GM21423 (cell line): ENCODE data around the gene ZAR1.
"Not testable (repeated sequence)": the region's sequence is repeated elsewhere in the genome, so short reads cannot be mapped to it uniquely, and the experiment has no call there.

Experiments used
- ATAC-seq: cut with Tn5 transposase; IDR thresholded peaks from one replicate; pipeline ENCODE4 v1.9.1; 2021; ENCODE audit warnings: mild to moderate bottlenecking, moderate library complexity; ENCODE audit not compliant: unreplicated experiment

Gene ZAR1, protein sequence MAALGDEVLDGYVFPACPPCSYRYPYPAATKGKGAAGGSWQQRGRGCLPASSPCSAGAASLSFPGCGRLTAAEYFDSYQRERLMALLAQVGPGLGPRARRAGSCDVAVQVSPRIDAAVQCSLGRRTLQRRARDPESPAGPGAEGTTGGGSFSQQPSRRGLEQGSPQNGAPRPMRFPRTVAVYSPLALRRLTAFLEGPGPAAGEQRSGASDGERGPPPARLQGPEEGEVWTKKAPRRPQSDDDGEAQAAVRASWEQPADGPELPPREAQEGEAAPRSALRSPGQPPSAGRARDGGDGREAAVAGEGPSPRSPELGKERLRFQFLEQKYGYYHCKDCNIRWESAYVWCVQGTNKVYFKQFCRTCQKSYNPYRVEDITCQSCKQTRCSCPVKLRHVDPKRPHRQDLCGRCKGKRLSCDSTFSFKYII

DNA sequence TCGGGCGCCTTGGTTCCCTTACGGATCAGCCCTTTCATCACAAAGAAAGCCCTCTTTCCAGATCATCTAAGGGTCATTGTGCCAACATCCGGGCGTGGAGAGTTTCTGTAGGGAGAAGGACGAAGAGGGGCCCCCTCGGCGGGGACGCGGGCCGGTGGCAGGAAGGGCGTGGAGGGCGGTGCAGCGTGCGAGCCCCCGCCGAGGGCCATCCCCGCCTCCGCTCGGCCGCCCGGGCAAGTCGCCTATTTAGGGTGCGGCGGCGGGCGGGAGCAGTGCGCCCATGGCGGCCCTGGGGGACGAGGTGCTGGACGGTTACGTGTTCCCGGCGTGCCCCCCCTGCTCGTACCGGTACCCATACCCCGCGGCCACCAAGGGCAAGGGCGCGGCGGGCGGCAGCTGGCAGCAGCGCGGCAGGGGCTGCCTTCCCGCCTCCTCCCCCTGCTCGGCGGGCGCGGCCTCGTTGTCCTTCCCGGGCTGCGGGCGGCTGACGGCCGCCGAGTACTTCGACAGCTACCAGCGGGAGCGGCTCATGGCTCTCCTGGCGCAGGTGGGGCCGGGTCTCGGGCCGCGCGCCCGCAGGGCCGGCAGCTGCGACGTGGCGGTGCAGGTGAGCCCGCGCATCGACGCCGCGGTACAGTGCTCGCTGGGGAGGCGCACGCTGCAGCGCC lies at the start of gene ZAR1:
Gene ZAR1, plus strand, starts transcription at position 241 of the 668 bp plus-strand sequence. Its CDS starts 40 bp downstream, at position 281.
- ATAC-seq = no peak

DNA sequence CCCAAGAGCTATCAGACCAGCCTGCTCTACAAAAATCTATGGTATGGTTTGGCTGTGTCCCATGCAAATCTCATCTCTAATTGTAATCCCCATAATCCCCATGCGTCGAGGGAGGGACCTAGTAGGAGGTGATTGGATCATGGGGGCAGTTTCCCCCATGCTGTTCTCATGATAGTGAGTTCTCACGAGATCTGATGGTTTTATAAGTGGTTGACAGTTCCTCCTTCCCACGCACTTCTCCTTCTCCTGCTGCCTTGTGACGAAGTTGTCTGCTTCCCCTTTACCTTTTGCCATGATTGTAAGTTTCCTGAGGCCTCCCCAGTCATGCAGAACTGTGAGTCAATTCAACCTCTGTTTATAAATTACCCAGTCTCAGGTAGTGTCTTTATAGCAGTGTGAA lies 49.1 kb upstream of the ZAR1 start:
- ATAC-seq = not testable (repeated sequence)

DNA sequence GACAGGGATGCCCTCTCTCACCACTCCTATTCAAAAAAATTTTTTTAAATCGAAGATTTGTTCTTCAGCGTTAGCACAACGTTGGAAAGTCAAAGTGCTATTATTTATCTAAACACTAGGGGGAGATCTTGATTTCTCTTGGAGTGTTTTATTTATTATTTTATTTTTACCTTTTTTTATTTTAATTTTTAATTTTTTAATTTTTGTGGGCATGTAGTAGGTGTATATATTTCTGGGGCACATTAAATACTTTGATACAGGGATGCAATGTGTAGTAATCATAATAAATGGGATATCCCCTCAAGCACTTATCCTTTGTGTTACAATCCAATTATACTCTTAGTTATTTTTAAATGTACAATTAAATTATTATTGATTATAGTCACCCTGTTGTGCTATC lies 44.3 kb upstream of the ZAR1 start:
- no peak for ATAC-seq

DNA sequence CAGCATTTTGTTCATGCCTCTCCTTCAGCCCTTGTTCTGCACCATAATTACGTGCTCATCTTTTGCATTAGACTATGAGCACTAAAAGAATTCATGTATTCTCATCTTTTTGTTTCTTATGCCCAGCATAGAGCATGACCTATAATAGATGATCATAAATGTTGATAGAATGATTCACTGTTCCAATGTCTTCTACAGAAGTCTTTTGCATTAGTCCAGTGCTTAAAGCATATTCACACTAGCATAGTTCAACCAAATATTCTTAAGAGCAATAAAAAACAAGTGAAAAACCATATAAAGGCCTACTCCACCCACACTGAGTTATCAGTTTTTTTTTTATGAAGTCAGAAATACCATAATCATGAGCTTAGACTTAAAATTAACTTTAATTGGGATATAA lies 43.4 kb upstream of the ZAR1 start:
- ATAC-seq = no peak

DNA sequence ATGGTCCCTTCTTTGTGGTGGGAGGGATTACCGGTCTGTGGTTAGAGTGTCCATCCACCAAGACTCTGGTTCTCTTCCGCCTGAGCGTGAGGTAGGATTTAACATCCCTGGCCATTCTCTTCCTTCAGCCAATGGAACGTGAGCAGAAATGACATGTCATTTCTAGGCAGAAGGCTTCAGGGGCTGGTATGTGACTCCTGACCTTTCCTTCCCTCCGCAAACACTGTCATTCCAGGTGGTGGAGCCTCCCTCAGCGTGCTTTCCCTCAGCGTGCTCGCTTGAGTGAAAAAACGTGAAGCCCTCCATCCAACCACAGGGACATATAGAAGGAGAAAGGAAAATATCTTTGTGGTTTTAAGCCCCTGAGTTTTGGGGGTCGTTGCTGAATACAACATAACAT lies 40.9 kb upstream of the ZAR1 start:
- ATAC-seq = no peak

DNA sequence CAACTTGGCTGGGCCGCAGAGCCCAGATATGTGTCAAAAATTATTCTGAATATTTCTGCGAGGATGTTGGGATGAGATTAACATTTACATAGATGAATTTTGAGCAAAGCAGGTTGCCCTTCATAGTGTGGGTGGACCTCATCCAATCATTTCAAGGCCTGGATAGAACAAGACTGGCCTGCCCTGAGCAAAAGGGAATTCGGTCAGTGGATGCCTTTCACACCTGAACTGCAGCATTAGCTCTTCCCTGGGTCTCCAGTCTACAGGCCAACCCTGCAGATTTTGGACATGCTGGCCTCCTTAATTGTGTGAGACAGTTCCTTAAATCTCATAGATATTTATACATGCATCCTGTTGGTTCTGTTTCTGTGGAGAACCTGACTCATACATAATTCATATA lies 39.3 kb upstream of the ZAR1 start:
- ATAC-seq = no peak

DNA sequence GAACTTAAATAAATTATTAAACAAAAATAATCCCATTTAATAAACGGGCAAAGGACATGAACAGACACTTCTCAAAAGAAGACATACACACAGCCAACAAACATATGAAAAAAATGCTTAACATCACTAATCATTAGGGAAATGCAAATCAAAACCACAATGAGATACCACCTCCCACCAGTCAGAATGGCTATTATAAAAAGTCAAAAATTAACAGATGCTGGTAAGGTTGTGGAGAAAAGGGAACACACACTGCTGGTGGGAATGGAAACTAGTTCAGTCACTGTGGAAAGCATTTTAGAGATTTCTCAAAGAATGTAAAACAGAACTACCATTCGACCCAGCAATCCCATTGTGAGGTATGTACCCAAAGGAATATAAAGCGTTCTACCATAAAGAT lies 38.4 kb upstream of the ZAR1 start:
- ATAC-seq = not testable (repeated sequence)

DNA sequence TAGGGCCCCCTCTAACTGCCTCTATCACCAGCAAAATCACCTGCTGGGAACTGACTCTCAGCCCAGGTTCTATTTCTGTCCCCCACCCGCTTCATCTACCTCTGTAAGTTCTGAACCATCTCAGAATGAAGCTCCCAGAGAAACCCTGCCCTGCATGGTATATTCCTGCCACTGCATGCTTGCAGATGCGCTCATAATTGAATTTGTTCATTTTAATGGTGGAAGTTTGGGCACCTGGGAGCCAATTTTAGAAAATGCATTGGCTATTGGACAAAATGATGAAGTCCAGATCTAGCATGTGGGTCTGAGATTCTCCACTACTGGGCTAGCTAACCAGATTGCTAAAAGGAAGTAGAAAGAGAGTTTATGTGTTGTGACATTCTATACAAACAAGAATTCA lies 35.5 kb upstream of the ZAR1 start:
- ATAC-seq = no peak

DNA sequence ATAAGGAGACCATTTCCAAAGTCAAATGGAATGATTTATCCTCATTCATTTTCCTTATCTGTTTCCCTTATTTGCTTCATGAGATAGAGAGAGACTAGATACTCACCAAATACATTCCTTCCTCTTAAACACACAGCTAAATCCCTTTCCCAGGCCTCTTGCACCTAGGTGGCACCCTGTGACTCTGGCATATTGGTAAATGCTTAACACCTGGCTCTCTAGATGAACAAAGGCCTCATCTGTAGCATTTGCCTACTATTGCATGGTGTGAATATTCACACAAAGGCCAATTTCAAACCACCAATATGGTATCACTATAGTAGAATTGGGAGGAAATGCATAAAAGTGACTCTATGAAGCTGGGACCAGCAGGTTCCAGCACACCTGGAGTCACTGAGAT lies 29.1 kb upstream of the ZAR1 start:
- no peak for ATAC-seq

DNA sequence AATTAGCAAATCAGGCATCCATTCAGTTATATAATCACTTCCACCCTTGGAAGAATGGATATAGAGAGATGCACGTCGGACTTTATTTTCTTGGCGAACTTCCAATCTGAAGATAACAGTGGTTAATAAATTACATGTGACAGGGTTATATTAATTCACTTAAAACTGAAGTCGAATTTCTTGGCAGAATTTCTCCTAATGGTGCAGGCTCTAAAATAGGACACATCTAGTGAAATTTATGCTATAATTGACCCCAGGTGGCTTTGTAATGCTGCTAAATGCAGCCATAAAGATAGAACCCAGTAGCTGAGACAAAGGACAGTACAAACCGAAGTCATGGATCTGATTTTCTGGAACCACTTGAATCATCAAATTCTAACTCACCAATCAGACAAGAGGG lies 27.7 kb upstream of the ZAR1 start:
- no peak for ATAC-seq

DNA sequence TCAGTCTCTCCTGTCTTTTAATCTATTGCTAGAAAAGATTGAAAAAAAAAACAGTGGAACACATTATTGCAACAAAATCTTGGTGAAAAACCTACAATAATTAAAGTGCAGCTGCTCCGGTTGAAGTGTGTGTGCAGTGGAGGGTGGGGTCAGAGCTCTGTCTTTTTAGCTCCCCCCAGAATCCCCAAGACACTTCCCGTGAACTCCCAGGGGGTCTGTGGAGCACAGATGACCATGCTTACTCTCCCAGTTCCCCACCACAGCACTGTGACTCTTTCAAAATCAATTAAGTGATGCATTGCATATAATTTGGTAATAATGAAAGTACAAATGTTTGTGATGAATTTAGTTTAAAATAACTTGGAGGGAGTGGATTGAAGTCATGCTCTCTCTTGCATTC lies 22.6 kb upstream of the ZAR1 start:
- no peak for ATAC-seq

DNA sequence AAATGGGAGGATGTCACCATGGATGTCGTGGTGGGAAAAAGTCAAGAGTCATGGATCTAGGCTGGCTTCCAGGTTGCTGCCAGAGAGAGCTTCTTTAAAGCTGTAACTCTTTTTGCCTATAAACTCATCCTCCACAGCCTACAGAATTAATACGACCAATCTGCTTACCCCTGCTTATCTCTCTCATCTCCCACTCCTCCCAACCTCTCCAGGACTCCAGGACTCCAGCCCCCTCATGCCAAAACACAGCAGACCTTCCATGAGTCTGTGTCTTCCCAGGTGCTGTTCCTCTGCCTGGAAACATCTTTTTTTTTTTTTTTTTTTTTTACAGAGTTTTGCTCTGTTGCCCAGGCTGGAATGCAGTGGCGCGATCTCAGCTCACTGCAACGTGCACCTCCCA lies 22.2 kb upstream of the ZAR1 start:
- no peak for ATAC-seq

DNA sequence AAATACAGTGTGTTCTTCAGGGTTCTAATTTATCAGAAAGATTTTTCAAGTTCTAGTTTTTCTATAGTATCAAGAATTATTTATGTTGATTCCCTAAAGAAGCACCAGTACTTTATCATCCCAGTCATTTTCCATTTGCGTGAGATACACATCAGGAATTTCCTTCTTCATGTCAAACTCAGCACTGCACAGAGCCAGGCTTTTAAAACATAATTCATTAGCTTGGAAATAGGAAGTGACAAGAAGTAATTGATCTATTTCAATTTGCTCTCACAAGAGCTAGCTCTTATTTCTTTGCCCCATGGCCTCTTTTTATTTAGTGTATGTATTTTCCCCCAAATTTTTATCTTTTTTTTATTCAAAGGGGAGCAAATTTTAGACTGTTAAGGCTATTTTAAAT lies 19.9 kb upstream of the ZAR1 start:
- no peak for ATAC-seq

DNA sequence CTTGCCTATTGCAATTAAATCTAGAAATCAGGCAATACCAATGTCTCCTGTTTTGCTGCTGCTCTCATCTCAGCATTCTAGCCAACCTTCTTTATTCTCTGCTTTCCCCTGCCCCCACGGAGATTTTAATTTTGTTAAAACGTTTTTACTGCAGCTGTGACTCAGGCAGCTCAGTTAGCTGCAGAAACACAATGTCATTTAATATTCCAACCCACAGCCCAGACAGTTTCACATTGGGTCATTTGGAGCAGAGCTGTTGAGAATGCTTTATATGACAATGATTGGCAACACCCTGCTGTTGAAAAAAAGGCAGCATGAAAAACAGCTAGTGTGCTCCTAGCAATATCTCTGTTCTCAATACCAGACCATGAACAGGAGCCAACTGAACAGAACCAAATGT lies 19.5 kb upstream of the ZAR1 start:
- no peak for ATAC-seq

DNA sequence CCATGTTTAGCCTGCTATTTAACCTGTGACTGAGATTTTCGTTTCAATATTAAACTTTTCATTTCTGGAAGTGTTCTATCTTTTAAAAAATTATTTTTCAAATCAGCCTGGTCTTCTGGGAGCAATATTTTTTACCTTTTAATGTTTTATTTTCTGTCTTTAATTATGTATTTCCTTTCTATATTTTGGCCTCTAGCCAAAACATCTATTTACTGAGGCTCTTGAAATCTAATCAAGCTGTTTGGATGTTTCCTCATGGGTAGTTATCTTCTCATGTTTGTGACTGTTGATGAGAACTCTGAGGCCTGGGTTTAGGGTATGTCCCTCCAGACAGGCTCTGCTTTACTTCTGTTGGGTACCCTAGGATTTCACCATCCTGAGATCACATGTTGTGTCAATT lies 17.3 kb upstream of the ZAR1 start:
- no peak for ATAC-seq

DNA sequence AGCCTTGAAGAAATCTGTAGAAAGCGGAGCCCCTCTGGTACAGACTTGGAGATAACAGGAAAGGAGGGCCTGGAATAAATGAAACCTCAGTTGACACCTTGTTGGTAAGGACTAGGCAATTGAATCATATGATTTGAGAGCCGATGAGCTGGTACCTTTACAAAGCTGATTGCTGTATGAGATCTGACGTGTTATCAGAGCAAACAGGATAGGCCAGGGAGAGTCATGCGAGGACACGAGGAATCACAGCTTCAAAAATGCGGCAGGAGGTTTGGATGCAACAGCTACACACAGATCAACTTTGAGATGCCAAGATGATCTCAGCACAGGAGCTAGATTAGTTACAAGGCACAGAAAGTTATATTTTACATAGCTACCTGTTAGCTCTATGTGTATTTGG lies 14.3 kb upstream of the ZAR1 start:
- ATAC-seq = no peak

DNA sequence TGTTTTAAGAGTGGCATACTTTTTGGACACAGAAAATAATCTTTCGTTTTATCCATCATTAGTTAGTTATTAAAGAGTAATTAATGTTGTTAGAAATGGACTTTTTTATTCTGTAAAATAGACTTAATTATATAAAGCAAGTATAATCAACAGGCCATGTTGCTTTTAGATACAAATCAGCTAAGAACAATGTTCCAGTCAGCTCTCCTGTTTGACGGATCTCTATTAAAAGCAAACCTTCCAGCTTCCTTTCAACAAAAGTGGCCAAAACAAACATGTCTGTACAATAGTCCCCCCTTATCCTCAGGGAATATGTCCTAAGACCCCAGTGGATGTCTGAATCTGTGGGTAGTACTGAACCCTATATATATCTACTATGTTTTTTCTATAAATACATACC lies 11.8 kb upstream of the ZAR1 start:
- ATAC-seq = no peak

DNA sequence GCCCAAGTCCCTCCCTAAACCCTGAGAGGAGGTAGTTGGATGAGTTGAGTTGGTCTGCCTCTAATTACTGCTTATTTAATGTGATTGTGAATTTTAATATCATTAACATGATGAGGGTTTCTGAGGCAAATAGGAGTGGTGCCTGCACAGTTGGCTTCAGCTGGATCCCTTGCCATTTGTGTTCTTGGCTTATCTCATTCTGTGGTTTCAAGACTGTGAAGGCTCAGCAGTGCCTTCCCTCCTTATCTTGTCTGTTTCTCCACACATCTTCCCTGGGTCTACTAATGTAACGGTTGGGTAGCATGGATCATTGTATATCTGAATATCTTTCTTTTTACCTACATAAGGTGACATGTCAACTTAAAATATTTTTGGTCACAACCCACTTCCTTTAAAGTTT lies 8.5 kb upstream of the ZAR1 start:
- ATAC-seq = no peak

DNA sequence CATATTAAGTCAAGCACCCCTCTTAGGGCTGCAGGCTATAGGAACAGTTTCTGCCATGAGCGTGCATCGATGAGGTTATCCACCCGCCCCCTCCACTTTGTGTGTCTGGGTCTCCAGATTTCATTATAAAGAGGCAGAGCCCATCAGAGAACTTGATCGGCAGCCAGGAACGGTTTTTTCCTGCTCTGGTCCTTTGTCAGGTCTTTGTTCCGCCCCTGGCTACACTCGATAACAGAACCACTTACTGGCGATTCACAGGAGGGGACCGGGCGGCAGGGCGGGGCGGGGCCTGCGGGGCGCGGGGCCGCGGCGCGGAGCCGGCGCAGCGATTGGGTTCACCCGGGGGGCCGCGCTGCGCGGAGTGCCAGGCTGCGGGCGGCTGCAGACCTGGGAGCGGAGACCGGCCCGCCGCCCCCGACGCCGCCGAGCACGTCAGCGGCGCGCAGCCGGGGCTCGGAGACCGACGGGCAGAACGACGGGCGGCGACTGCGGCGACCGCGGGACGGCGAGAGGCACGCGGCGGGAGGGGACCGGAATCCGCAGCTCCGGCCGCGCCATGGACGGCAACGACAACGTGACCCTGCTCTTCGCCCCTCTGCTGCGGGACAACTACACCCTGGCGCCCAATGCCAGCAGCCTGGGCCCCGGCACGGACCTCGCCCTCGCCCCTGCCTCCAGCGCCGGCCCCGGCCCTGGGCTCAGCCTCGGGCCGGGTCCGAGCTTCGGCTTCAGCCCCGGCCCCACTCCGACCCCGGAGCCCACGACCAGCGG lies 6.9 kb upstream of the ZAR1 start, which contains the start of gene SLC10A4:
Gene SLC10A4, plus strand, starts transcription at position 338 of the 771 bp plus-strand sequence. Its CDS starts 219 bp downstream, at position 557.
- no peak for ATAC-seq

DNA sequence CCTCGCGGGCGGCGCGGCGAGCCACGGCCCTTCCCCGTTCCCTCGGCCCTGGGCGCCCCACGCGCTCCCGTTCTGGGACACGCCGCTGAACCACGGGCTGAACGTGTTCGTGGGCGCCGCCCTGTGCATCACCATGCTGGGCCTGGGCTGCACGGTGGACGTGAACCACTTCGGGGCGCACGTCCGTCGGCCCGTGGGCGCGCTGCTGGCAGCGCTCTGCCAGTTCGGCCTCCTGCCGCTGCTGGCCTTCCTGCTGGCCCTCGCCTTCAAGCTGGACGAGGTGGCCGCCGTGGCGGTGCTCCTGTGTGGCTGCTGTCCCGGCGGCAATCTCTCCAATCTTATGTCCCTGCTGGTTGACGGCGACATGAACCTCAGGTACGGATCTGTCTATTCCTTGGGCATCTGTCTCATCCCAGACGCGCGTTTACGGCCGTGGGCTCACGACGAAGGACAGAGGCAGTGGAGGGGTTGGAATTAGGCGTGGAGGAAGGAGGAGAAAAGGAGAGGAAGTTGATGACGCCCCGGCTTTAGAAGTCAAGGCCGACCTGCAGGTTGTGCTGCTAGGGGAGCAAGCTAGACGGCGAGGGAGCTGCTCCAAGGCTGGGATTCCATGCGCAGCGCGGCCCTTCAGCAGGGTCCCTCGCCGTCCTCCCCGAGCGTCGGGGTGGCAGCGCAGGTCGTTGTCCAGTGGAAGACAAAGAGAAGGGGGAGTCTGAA lies 6.1 kb upstream of the ZAR1 start:
- ATAC-seq = no peak
